Neural cell (in vitro differentiated cells): ENCODE data around the gene USP35. TPM values are rescaled to one million over a fixed set of nuclear protein-coding genes. Genes with fewer than 3 reads are reported as not detected.

ENCODE experiments used
- H2AFZ ChIP-seq: fragments of 200-600, 300-800 bp; sonication (generic), shearing (Covaris generic); 2 replicates; pipeline ENCODE4 v1.6.0; 2014; ENCODE audit warnings: low read depth, mild to moderate bottlenecking, antibody characterized with exemption, low read length, moderate library complexity
- H3F3A ChIP-seq: fragments of 200-600 bp; shearing (Covaris generic); 2 replicates; pipeline ENCODE4 v1.6.1; 2016; ENCODE audit warnings: mild to moderate bottlenecking, moderate library complexity, mixed read lengths, antibody characterized with exemption, low read length; ENCODE audit not compliant: insufficient read depth, poor library complexity, severe bottlenecking
- H3K27ac ChIP-seq: fragments of 200-600, 300-800 bp; sonication (generic), shearing (Covaris generic); 2 replicates; pipeline ENCODE4 v1.5.1; 2014; ENCODE audit warnings: mild to moderate bottlenecking, low read length, moderate library complexity
- H3K27me3 ChIP-seq: fragments of 300-800, 200-600 bp; sonication (generic), shearing (Covaris generic); 2 replicates; pipeline ENCODE4 v1.6.0; 2014; ENCODE audit warnings: mild to moderate bottlenecking, low read depth, low read length, moderate library complexity; ENCODE audit not compliant: insufficient read depth
- H3K36me3 ChIP-seq: fragments of 300-800, 200-600 bp; sonication (generic), shearing (Covaris generic); 2 replicates; pipeline ENCODE4 v1.5.1; 2014; ENCODE audit warnings: mild to moderate bottlenecking, antibody characterized with exemption, low read length, moderate library complexity; ENCODE audit not compliant: insufficient read depth
- H3K4me2 ChIP-seq: fragments of 300-800, 200-600 bp; sonication (generic), shearing (Covaris generic); 2 replicates; pipeline ENCODE4 v1.6.0; 2014; ENCODE audit warnings: mild to moderate bottlenecking, low read length
- H3K4me3 ChIP-seq: fragments of 300-800, 200-600 bp; sonication (generic), shearing (Covaris generic); 2 replicates; pipeline ENCODE4 v1.5.1; 2014; ENCODE audit warnings: mild to moderate bottlenecking, low read length, moderate library complexity
- H3K79me2 ChIP-seq: fragments of 200-600 bp; shearing (Covaris generic); replicated peaks from 2 replicates; pipeline ENCODE4 v1.6.0; 2014; ENCODE audit warnings: mild to moderate bottlenecking, low read length, moderate library complexity; ENCODE audit not compliant: insufficient read depth
- H3K9ac ChIP-seq: fragments of 300-800, 200-600 bp; sonication (generic), shearing (Covaris generic); 2 replicates; pipeline ENCODE4 v1.6.1; 2016; ENCODE audit warnings: mild to moderate bottlenecking, low read length, mixed read lengths
- H3K9me2 ChIP-seq: fragments of 200-600 bp; shearing (Covaris generic); 2 replicates; pipeline ENCODE4 v1.6.1; 2016; ENCODE audit warnings: mild to moderate bottlenecking, low read length, mixed read lengths; ENCODE audit not compliant: insufficient read depth
- H3K9me3 ChIP-seq: fragments of 200-600, 300-800 bp; sonication (generic), shearing (Covaris generic); 2 replicates; pipeline ENCODE4 v1.6.1; 2016; ENCODE audit warnings: mild to moderate bottlenecking, mixed run types, low read length, moderate library complexity, mixed read lengths
- H4K20me1 ChIP-seq: fragments of 200-600 bp; shearing (Covaris generic); 2 replicates; pipeline ENCODE4 v1.6.1; 2016; ENCODE audit warnings: mild to moderate bottlenecking, mixed run types; ENCODE audit not compliant: insufficient read depth
- CTCF ChIP-seq: fragments of 450-650 bp; IDR thresholded peaks from 2 replicates; pipeline ENCODE4 v1.5.1; 2014; ENCODE audit warnings: antibody characterized with exemption, mild to moderate bottlenecking, moderate library complexity; ENCODE audit not compliant: poor library complexity, severe bottlenecking
- EP300 ChIP-seq: fragments of 450-650 bp; conservative IDR thresholded peaks from 2 replicates; pipeline ENCODE4 v1.6.1; 2014; ENCODE audit warnings: antibody characterized with exemption, mild to moderate bottlenecking, moderate library complexity; ENCODE audit not compliant: poor library complexity, severe bottlenecking
- EZH2 ChIP-seq: fragments of 200-600, 300-800 bp; shearing (Covaris generic), sonication (generic); IDR thresholded peaks from 2 replicates; pipeline ENCODE4 v1.6.1; 2014; ENCODE audit warnings: antibody characterized with exemption, low read length, borderline replicate concordance, mild to moderate bottlenecking; ENCODE audit not compliant: insufficient read depth, poor library complexity, severe bottlenecking
- MXI1 ChIP-seq: fragments of 450-650 bp; conservative IDR thresholded peaks from 2 replicates; pipeline ENCODE4 v1.6.1; 2014; ENCODE audit warnings: antibody characterized with exemption, mild to moderate bottlenecking; ENCODE audit not compliant: poor library complexity, severe bottlenecking
- POLR2AphosphoS5 ChIP-seq: IDR thresholded peaks from 2 replicates; pipeline ENCODE4 v1.6.1; 2012
- RAD21 ChIP-seq: fragments of 450-650 bp; conservative IDR thresholded peaks from 2 replicates; pipeline ENCODE4 v1.6.1; 2014; ENCODE audit warnings: antibody characterized with exemption, mild to moderate bottlenecking, moderate library complexity
- SMC3 ChIP-seq: fragments of 450-650 bp; conservative IDR thresholded peaks from 2 replicates; pipeline ENCODE4 v1.6.1; 2014; ENCODE audit warnings: antibody characterized with exemption, mild to moderate bottlenecking, moderate library complexity; ENCODE audit not compliant: poor library complexity
- TAF1 ChIP-seq: IDR thresholded peaks from 2 replicates; pipeline ENCODE4 v1.6.1; 2012; ENCODE audit warnings: low read depth
- polyA plus RNA-seq: library from polyadenylated mRNA; depleted of rRNA; stranded (reverse); fragments of >200 nt; gene quantifications from 2 replicates; pipeline ENCODE4 v1.2.3, GENCODE V29; 2014
- TF ChIP-seq, protein P1 (sequence below): IDR thresholded peaks from 2 replicates; pipeline ENCODE4 v1.6.1; 2012; ENCODE audit warnings: borderline replicate concordance

Gene USP35
- polyA plus RNA-seq, 1 donor from 2014 or later: 12.9 TPM

- Histone ChIP-seq H3K9ac (no peak overlapping the region), H3K27ac (no peak overlapping the region), H3K4me3 (no peak overlapping the region), H3K27me3 (no peaks in the 10 kb centered on the region), H2AFZ (no peak overlapping the region), H4K20me1 (no peaks in the 10 kb centered on the region), H3K4me2 (no peak overlapping the region), H3K36me3 (peaks cover 6% of the 10 kb centered on the region), H3K9me3 (no peaks in the 10 kb centered on the region), H3F3A (no peaks in the 10 kb centered on the region), H3K79me2 (no peaks in the 10 kb centered on the region), H3K9me2 (no peaks in the 10 kb centered on the region)
- TF ChIP-seq MXI1 (no peak), EP300 (no peak), TAF1 (no peak), RAD21 (no peak), EZH2 (no peak), POLR2AphosphoS5 (no peak), CTCF (no peak), SMC3 (no peak)
- TF ChIP-seq, protein P1, sequence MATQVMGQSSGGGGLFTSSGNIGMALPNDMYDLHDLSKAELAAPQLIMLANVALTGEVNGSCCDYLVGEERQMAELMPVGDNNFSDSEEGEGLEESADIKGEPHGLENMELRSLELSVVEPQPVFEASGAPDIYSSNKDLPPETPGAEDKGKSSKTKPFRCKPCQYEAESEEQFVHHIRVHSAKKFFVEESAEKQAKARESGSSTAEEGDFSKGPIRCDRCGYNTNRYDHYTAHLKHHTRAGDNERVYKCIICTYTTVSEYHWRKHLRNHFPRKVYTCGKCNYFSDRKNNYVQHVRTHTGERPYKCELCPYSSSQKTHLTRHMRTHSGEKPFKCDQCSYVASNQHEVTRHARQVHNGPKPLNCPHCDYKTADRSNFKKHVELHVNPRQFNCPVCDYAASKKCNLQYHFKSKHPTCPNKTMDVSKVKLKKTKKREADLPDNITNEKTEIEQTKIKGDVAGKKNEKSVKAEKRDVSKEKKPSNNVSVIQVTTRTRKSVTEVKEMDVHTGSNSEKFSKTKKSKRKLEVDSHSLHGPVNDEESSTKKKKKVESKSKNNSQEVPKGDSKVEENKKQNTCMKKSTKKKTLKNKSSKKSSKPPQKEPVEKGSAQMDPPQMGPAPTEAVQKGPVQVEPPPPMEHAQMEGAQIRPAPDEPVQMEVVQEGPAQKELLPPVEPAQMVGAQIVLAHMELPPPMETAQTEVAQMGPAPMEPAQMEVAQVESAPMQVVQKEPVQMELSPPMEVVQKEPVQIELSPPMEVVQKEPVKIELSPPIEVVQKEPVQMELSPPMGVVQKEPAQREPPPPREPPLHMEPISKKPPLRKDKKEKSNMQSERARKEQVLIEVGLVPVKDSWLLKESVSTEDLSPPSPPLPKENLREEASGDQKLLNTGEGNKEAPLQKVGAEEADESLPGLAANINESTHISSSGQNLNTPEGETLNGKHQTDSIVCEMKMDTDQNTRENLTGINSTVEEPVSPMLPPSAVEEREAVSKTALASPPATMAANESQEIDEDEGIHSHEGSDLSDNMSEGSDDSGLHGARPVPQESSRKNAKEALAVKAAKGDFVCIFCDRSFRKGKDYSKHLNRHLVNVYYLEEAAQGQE: no peak
These were observed 24.1 kb downstream of the USP35 start for GRCh38 chr11:78212586-78213371.

DNA sequence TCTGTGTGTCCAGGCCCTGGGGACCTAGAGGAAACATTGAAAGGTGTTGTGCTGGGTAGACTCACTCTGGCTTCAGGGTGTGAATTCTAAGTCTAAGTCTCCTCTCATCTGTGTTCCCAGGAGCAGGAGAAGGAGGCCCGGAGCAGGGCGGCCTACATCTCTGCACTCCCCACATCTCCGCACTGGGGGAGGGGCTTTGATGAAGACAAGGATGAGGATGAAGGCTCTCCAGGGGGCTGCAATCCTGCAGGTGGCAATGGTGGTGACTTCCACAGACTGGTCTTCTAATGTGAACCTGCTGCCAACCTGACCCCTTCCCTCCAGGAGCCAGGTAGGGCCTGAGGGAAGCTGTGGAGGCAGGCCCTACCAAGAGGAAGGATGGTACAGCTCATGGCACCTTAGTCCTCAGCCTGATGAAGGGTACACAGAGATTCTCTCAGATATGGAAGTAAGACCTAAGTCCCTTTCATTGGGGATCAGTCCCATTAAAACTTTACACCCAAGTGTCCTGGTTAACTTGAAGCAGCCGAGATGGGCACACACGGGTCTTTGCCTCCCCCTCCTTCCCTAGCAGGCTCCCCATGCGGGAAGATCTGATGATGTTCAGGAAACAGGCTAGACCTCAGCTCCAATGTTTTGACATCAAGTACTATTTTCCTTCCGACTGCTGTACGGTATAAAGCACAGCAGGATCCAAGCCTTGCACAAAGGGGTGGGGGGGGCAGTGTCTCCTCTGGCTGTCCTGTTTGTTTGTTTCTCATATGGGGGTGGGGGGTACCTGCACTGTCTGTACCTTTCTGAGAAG, 25.0 kb downstream of the USP35 start:
- Histone ChIP-seq H4K20me1 (no peaks in the 10 kb centered on the region), H3K4me2 (no peak overlapping the region), H3K36me3 (peaks cover 10% of the 10 kb centered on the region), H3K9me3 (no peaks in the 10 kb centered on the region), H3K4me3 (no peak overlapping the region), H3K9ac (no peak overlapping the region), H3K9me2 (no peaks in the 10 kb centered on the region), H2AFZ (no peak overlapping the region), H3K27me3 (no peaks in the 10 kb centered on the region), H3F3A (no peaks in the 10 kb centered on the region), H3K27ac (no peak overlapping the region), H3K79me2 (no peaks in the 10 kb centered on the region)
- TF ChIP-seq POLR2AphosphoS5 (peak; percentile 16), EP300 (no peak), MXI1 (no peak)
- TF ChIP-seq, protein P1: no peak
